ENCODE results near the gene UBE2J2. TPM values are rescaled to one million over a fixed set of nuclear protein-coding genes. Genes with fewer than 3 reads are reported as not detected.

Gene UBE2J2
- total RNA-seq, 1 donor from 2014 or later = 49.3 TPM

DNA sequence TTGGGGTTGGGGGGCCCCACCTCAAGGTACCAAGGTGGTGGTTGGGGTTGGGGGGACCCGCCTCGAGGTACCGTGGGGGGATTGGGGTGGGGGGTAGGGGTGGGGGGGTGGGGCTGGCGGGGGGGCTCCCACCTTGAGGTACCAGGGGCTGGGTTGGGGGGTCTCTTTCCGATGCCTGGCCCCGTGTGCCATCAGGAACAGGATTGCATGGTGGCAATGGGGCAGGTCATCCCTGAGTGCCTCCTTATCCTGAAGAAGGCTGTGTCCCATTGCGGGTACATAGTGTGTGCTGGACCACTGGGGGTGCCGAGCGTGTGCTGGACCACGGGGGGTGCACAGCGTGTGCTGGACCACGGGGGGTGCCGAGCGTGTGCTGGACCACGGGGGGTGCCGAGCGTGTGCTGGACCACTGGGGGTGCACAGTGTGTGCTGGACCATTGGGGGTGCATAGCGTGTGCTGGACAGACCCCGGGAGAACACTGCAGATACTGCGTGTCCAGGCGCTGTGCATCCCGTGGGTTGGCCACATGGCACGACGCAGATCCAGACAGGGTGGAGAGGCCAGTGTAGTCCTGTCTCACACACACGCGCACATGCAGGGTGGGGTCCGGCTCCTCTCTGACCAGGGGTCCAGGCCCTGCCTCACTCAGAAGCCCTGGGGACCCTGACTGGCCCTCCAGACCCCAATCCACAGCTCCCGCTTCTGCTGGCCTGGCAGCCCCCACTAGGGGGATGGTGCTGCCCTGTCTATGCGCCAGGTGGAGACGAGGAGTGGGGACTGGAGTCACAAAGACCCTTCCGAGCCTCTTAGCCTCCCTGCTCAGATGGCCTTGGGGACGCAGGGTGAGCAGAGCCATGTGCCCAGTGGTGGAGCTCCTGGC is 10.8 kb upstream of the UBE2J2 start:
- no peak for TF ChIP-seq CTCF (conservative IDR thresholded peaks at IDR 0.05; ENCODE audit: low read depth, low read length)
- no peak for DNase-seq (ENCODE audit: low read depth)
- no peak overlapping the region for H3K4me3 ChIP-seq (ENCODE audit: low read depth, low read length)

DNA sequence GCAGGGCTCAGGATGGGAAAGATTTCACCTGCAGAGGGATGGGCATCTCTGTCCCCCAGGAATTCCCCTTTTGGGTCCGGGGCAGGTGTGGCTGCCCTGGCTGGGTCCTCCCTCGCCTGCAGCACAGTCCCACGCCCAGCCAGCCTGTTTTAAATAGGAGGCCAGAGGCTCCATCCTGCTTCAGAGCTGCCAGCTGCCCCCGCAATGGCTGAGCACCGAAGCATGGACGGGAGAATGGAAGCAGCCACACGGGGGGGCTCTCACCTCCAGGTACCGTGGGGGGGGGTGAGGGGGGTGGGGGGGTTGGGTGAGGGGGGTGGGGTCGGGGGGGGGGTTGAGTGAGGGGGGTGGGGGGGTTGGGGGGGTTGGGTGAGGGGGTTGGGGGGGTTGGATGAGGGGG is 10.2 kb upstream of the UBE2J2 start:
- DNase-seq (ENCODE audit: low read depth) = no peak
- no peak overlapping the region for H3K4me3 ChIP-seq (ENCODE audit: low read depth, low read length)
- TF ChIP-seq CTCF (conservative IDR thresholded peaks at IDR 0.05; ENCODE audit: low read depth, low read length) = no peak

- no peak for TF ChIP-seq CTCF (conservative IDR thresholded peaks at IDR 0.05; ENCODE audit: low read depth, low read length)
- no peak for DNase-seq (ENCODE audit: low read depth)
- H3K4me3 ChIP-seq (ENCODE audit: low read depth, low read length) = no peak overlapping the region
Observed at GRCh38 chr1:1282998-1283397, 9.3 kb upstream of the UBE2J2 start.

DNA sequence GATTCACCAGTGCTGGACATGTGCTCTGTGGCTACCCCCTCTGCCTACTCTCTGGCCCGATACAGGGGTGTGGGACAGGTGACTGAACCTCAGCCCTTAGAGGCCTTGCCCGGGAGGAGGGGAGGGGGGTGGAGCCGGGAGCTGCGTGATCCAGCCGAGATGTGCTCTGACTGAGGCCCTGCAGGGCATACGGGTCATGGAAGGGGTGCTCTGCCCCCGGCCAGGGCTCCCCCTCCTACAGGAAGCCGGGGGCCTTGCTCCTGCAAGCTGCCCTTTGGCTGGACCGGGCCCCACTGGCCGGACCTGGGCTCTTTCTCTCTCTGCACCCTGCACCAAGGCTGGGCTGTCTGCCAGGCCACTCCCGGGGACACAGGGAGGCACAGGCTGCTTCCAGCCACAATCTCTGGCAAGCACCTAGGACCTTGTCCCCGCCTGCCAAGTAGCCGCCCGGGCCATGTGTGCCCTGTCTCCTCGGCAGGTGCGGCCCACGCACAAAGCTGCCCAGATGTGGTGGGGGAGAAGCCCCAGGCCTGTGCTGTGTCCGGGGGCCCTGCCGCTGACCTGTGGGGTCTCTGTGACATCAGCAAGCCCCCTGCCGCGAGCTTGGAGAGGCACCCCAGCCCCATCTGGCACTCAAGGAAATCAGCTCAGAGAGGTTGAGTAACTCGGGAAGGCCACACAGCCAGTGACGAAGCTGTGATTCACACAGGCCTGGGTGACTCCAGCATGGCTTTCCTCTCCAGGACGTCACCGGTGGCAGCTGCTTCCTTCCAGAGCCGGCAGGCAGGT is 8.1 kb upstream of the UBE2J2 start:
- H3K4me3 ChIP-seq (ENCODE audit: low read depth, low read length) = no peak overlapping the region
- DNase-seq (ENCODE audit: low read depth) = no peak
- no peak for TF ChIP-seq CTCF (conservative IDR thresholded peaks at IDR 0.05; ENCODE audit: low read depth, low read length)

DNA sequence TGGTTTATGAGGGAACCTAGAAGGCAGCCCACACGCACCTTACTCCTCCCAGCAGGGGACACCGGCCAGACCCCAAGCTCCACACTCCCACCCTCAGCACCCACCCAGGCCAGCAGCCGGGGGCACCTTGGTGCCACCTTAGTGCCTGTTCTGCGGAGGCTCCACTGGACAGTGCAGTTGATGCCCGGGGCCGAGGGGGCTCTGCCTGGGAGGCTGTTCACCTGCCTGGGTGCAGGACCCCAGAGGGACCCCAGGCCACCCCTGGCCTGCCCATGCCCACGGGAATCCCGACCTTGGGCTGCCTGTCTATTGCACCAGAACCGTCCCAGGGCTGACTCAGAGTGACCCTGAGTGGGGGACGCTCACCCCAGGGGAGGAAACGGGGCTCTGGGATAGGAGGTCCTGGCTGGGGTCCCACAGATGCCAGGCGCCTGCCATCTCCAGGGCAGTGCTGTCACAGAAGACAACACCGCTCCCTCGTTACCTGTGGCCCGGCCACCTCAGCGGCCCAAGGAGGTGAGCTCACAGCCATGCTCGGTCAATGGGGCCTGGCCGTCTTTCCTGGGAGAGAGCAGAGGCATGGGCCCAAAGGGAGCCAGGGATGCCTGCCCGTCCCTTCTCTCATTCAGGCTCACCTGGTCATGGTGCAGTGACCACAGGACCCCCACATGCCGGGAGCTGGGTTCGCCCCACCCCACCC is 7.3 kb upstream of the UBE2J2 start:
- H3K4me3 ChIP-seq (ENCODE audit: low read depth, low read length) = no peak overlapping the region
- no peak for DNase-seq (ENCODE audit: low read depth)

GRCh38 chr1:1279028-1279427 is 5.4 kb upstream of the UBE2J2 start:
- no peak for DNase-seq (ENCODE audit: low read depth)
- TF ChIP-seq CTCF (conservative IDR thresholded peaks at IDR 0.05; ENCODE audit: low read depth, low read length) = no peak
- no peak overlapping the region for H3K4me3 ChIP-seq (ENCODE audit: low read depth, low read length)

More for the DNA sequence above, 7.3 kb upstream of the UBE2J2 start:
- no peak for TF ChIP-seq CTCF (conservative IDR thresholded peaks at IDR 0.05; ENCODE audit: low read depth, low read length)
